G401 (cell line): ENCODE data around the gene AANAT. TPM values are rescaled to one million over a fixed set of nuclear protein-coding genes. Genes with fewer than 3 reads are reported as not detected.

ENCODE experiments used
- DNase-seq: peaks from one replicate; pipeline ENCODE4 v3.0.0-alpha.2; 2015; ENCODE audit warnings: low spot score
- in situ Hi-C: cut with HindIII; loops from 2 replicates; pipeline ENCODE4 v1.10.0; 2016; ENCODE audit warnings: low sequenced_read_pairs, mixed read lengths
- total RNA-seq: library from RNA; depleted of rRNA; stranded (reverse); fragments of >200 nt; shearing (Covaris generic); gene quantifications from 2 replicates; pipeline ENCODE4 v1.2.3, GENCODE V29; 2014; rRNA removed

The AANAT gene
- total RNA-seq, 1 experiment from 2014 or later, result not detected

- in situ Hi-C loops, result no loop called here
- no peak for DNase-seq
Measured at GRCh38 chr17:76515274-76515949, 48.0 kb downstream of the AANAT start.

- no peak for DNase-seq
- in situ Hi-C loops, result no loop called here
Measured at GRCh38 chr17:76517638-76518038, 50.2 kb downstream of the AANAT start.

GRCh38 chr17:76519048-76519966 lies 51.9 kb downstream of the AANAT start:
- no peak for DNase-seq
- in situ Hi-C loops, result no loop called here

Other genes starting within 250 kb of the AANAT start
- gene RNF157, start 227.1 kb upstream of the AANAT start, total RNA-seq, result 4.4 and 5.5 TPM in 2 replicates
- gene UBALD2, start 202.3 kb upstream of the AANAT start, total RNA-seq, result 4.8 and 8.7 TPM in 2 replicates
- 0.47 and 1.4 TPM in 2 replicates for gene QRICH2, start 159.3 kb upstream of the AANAT start, total RNA-seq
- 28.0 and 30.8 TPM in 2 replicates for gene PRPSAP1, start 113.7 kb upstream of the AANAT start, total RNA-seq
- gene SPHK1, start 83.0 kb upstream of the AANAT start, total RNA-seq, result 5.8 and 10.6 TPM in 2 replicates
- gene UBE2O, start 14.5 kb upstream of the AANAT start, total RNA-seq, result 30.5 and 34.9 TPM in 2 replicates
- 4.1 and 13.1 TPM in 2 replicates for gene RHBDF2, start 33.8 kb downstream of the AANAT start, total RNA-seq
- gene CYGB, start 70.1 kb downstream of the AANAT start, total RNA-seq, result 3.1 and 3.3 TPM in 2 replicates
- gene PRCD, start 72.4 kb downstream of the AANAT start, total RNA-seq, result 9.4 and 12.2 TPM in 2 replicates
- gene ST6GALNAC2, start 118.3 kb downstream of the AANAT start, total RNA-seq, result 14.3 and 30.6 TPM in 2 replicates
- not detected in 2 replicates for gene ST6GALNAC1, start 176.2 kb downstream of the AANAT start, total RNA-seq
- 93.4 and 96.7 TPM in 2 replicates for gene MXRA7, start 243.4 kb downstream of the AANAT start, total RNA-seq